OCI-LY7 (cell line): ENCODE data around the gene HMSD. TPM values are rescaled to one million over a fixed set of nuclear protein-coding genes. Genes with fewer than 3 reads are reported as not detected.

Source experiments
- BruUV-seq: library from RNA; stranded (reverse); fragments of 400-500 nt; replicated peaks from 2 replicates; lab custom pipeline; 2021; lab: Mats Ljungman, UMichigan
- CTCF ChIA-PET: fragments of 300-600 bp; sonication (Branson Sonifier 250); formaldehyde crosslinking; loops from one replicate; lab custom pipeline; 2022; ENCODE audit warnings: antibody characterized with exemption; ENCODE audit not compliant: unreplicated experiment; lab: Charles Lee
- POLR2A ChIA-PET: fragments of 300-600 bp; sonication (Branson Sonifier 250); formaldehyde crosslinking; loops from one replicate; lab custom pipeline; 2022; ENCODE audit warnings: antibody characterized with exemption; lab: Charles Lee
- DNase-seq: peaks from one replicate; pipeline ENCODE4 v3.0.0-alpha.2; 2015; ENCODE audit warnings: low spot score
- H2AFZ ChIP-seq: fragments of 200-600 bp; sonication (generic), shearing (Covaris generic); 2 replicates; pipeline ENCODE4 v1.6.1; 2014; ENCODE audit warnings: mild to moderate bottlenecking, antibody characterized with exemption, low read length, moderate library complexity
- H3K27ac ChIP-seq: fragments of 200-600 bp; sonication (generic); 2 replicates; pipeline ENCODE4 v1.5.1; 2014; ENCODE audit warnings: mixed run types, low read depth, mild to moderate bottlenecking, moderate library complexity, low read length, inconsistent platforms; ENCODE audit not compliant: poor library complexity, severe bottlenecking
- H3K36me3 ChIP-seq: fragments of 200-600 bp; sonication (generic); 2 replicates; pipeline ENCODE4 v1.6.1; 2014; ENCODE audit warnings: mild to moderate bottlenecking, antibody characterized with exemption, low read length, moderate library complexity, mixed read lengths; ENCODE audit not compliant: insufficient read depth
- H3K4me1 ChIP-seq: fragments of 200-600 bp; sonication (generic); 2 replicates; pipeline ENCODE4 v1.5.1; 2014; ENCODE audit warnings: mild to moderate bottlenecking, low read length; ENCODE audit not compliant: insufficient read depth, poor library complexity, severe bottlenecking
- H3K4me2 ChIP-seq: fragments of 200-600 bp; sonication (generic); 2 replicates; pipeline ENCODE4 v1.6.1; 2014; ENCODE audit warnings: mild to moderate bottlenecking, low read length
- H3K4me3 ChIP-seq: fragments of 200-600 bp; sonication (generic); 2 replicates; pipeline ENCODE4 v1.5.1; 2014; ENCODE audit warnings: mild to moderate bottlenecking, low read depth, low read length; ENCODE audit not compliant: poor library complexity, severe bottlenecking
- H3K79me2 ChIP-seq: fragments of 200-600 bp; sonication (generic); 2 replicates; pipeline ENCODE4 v1.6.1; 2016; ENCODE audit warnings: low read depth, mild to moderate bottlenecking, low read length, moderate library complexity, mixed read lengths; ENCODE audit not compliant: insufficient read depth
- H3K9me2 ChIP-seq: fragments of 200-600 bp; sonication (generic); 2 replicates; pipeline ENCODE4 v1.6.1; 2016; ENCODE audit warnings: mild to moderate bottlenecking, low read length, mixed read lengths; ENCODE audit not compliant: insufficient read depth
- H3K9me3 ChIP-seq: fragments of 200-600 bp; sonication (generic); 2 replicates; pipeline ENCODE4 v1.6.1; 2014; ENCODE audit warnings: mild to moderate bottlenecking, mixed run types, low read length, mixed read lengths
- H4K20me1 ChIP-seq: fragments of 200-600 bp; sonication (generic); 2 replicates; pipeline ENCODE4 v1.6.1; 2014; ENCODE audit warnings: mild to moderate bottlenecking, antibody characterized with exemption, low read length, moderate library complexity, mixed read lengths; ENCODE audit not compliant: insufficient read depth
- EZH2phosphoT487 ChIP-seq: fragments of 200-600 bp; sonication (generic); IDR thresholded peaks from 2 replicates; pipeline ENCODE4 v1.6.1; 2018; ENCODE audit warnings: low read depth, borderline replicate concordance, mild to moderate bottlenecking, mixed run types, antibody characterized with exemption, low read length, moderate library complexity, mixed read lengths
- intact Hi-C: fragments of 100-400 bp; cut with micrococcal nuclease; formaldehyde crosslinking; loops from one replicate; pipeline ENCODE4 v1.10.0; 2022; ENCODE audit not compliant: unreplicated experiment
- total RNA-seq, 2 experiments: library from RNA; depleted of rRNA in 1 of 2; stranded (reverse); fragments of >200 nt in 1 of 2; shearing (Covaris generic) in 1 of 2; gene quantifications; 2 replicates each; pipeline ENCODE4 v1.2.3, GENCODE V29; 2014 to 2022
- TF ChIP-seq, protein P1 (sequence below): fragments of 200-600 bp; sonication (generic); conservative IDR thresholded peaks from 2 replicates; pipeline ENCODE4 v1.5.1; 2014; ENCODE audit warnings: mild to moderate bottlenecking, antibody characterized with exemption, low read length, moderate library complexity, mixed read lengths

The HMSD gene
- total RNA-seq, 2 experiments from 2014 or later: not detected

DNA sequence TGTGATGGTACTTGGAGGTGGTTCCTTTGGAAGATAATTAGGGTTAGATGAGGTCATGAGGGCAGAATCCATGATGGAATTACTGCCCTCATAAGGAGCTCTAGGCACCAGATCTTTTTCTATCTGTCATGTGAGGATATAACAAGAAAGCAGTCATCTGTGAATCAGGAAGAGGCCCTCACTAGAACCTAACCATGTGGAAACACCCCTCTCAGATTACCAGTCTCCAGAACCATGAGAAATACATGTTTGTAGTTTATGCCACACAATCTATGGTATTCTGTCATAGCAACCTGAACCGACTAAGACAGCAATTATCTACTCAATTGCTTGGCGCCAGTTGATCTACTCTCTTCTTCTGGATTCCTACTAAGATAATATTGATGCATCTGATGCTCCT is 43.7 kb upstream of the HMSD start:
- Histone ChIP-seq H3K4me3 (no peak overlapping the region), H2AFZ (no peak overlapping the region), H3K4me2 (no peak overlapping the region), H3K4me1 (no peaks in the 10 kb centered on the region), H3K79me2 (no peaks in the 10 kb centered on the region), H4K20me1 (no peaks in the 10 kb centered on the region), H3K27ac (no peak overlapping the region), H3K9me3 (no peaks in the 10 kb centered on the region), H3K36me3 (no peaks in the 10 kb centered on the region), H3K9me2 (no peaks in the 10 kb centered on the region)
- TF ChIP-seq, protein P1, sequence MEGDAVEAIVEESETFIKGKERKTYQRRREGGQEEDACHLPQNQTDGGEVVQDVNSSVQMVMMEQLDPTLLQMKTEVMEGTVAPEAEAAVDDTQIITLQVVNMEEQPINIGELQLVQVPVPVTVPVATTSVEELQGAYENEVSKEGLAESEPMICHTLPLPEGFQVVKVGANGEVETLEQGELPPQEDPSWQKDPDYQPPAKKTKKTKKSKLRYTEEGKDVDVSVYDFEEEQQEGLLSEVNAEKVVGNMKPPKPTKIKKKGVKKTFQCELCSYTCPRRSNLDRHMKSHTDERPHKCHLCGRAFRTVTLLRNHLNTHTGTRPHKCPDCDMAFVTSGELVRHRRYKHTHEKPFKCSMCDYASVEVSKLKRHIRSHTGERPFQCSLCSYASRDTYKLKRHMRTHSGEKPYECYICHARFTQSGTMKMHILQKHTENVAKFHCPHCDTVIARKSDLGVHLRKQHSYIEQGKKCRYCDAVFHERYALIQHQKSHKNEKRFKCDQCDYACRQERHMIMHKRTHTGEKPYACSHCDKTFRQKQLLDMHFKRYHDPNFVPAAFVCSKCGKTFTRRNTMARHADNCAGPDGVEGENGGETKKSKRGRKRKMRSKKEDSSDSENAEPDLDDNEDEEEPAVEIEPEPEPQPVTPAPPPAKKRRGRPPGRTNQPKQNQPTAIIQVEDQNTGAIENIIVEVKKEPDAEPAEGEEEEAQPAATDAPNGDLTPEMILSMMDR: no peak
- TF ChIP-seq EZH2phosphoT487: no peak
- ChIA-PET CTCF (no interaction called here), POLR2A (no interaction called here)
- BruUV-seq: no TSS peak
- DNase-seq: no peak
- intact Hi-C loops: no loop called here

DNA sequence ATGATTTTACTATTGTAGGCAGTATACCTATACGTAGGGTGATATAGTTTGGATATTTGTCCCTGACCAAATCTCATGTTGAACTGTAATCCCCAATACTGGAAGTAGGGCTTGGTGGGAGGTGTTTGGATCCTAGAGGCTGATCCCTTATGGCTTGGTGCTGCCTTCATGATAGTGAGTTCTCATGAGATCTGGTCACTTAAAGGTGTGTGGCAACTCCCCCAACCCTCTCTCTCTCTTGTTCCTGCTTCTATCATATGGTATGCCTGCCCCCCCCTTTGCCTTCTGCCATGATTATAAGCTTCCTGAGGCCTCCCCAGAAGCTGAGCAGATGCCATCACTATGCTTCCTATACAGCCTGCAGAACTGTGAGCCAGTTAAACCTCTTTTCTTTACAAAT is 43.0 kb upstream of the HMSD start:
- no peak overlapping the region for H3K4me2 ChIP-seq
- no peaks in the 10 kb centered on the region for H3K9me3 ChIP-seq
- CTCF ChIA-PET: no interaction called here
- no peak for DNase-seq
- intact Hi-C loops: no loop called here
- BruUV-seq: no TSS peak
- H3K9me2 ChIP-seq: no peaks in the 10 kb centered on the region
- TF ChIP-seq, protein P1: no peak
- no peak for TF ChIP-seq EZH2phosphoT487
- no peaks in the 10 kb centered on the region for H4K20me1 ChIP-seq
- no peaks in the 10 kb centered on the region for H3K36me3 ChIP-seq
- H3K4me1 ChIP-seq: no peaks in the 10 kb centered on the region
- POLR2A ChIA-PET: no interaction called here
- no peak overlapping the region for H2AFZ ChIP-seq
- H3K4me3 ChIP-seq: no peak overlapping the region
- H3K79me2 ChIP-seq: no peaks in the 10 kb centered on the region
- no peak overlapping the region for H3K27ac ChIP-seq

DNA sequence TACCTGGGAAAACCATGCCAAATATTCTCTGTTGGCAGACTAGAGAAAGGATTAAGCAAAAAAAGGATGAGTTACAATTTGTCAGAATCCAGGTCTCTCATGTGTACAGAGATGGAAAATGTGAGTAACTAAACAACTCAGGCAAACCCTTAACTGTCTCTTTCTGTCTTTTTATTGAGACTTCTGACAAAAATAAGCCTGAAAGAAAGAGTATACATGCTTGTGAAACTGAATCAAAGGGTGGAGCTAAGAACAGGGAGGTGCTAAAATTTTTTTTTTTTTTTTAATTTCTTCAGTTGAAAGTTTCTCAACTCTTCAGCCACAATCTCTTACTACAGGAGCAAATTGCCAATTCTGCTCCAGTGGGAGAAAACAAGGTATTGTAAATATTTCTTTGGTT is 41.4 kb upstream of the HMSD start, which contains the start of gene SERPINB10:
Gene SERPINB10, plus strand, starts transcription at position 295 of the 400 bp plus-strand sequence. CDS start 7,553 bp downstream, outside the sequence.
- no peak within 1 kb of the TSS for H3K4me3 ChIP-seq
- no peaks in the 10 kb centered on the region for H3K4me1 ChIP-seq
- no peak for DNase-seq
- intact Hi-C loops: no loop called here
- H3K9me2 ChIP-seq: no peaks in the 10 kb centered on the region
- H3K9me3 ChIP-seq: no peaks in the 10 kb centered on the region
- H3K79me2 ChIP-seq: no peaks in the 10 kb centered on the region
- H3K27ac ChIP-seq: no peak within 1 kb of the TSS
- BruUV-seq: no TSS peak
- no peaks in the 10 kb centered on the region for H3K36me3 ChIP-seq
- ChIA-PET CTCF (no interaction called here), POLR2A (no interaction called here)
- H2AFZ ChIP-seq: no peak within 1 kb of the TSS
- H3K4me2 ChIP-seq: no peak within 1 kb of the TSS
- TF ChIP-seq, protein P1: no peak
- TF ChIP-seq EZH2phosphoT487: no peak
- H4K20me1 ChIP-seq: no peaks in the 10 kb centered on the region
